Duodenal mucosa (tissue), 2 donors: Measurements from ENCODE around the gene SAC3D1.
A peak's percentile ranks its signal among the peaks of the same experiment; 100 is the strongest.

Experiments used
- H3K27ac ChIP-seq: one replicate; pipeline ENCODE4 v1.7.0; 2013; ENCODE audit warnings: low read depth, low read length
- H3K27me3 ChIP-seq, 2 donors: one replicate each; pipeline ENCODE4 v1.7.0; 2013; ENCODE audit warnings: low read length in 2 of 2, control low read depth in 1 of 2; ENCODE audit not compliant: insufficient read depth in 2 of 2, control insufficient read depth in 1 of 2
- H3K36me3 ChIP-seq, 2 donors: one replicate each; pipeline ENCODE4 v1.7.0; 2013; ENCODE audit warnings: low read length in 2 of 2, control low read depth in 1 of 2; ENCODE audit not compliant: insufficient read depth in 2 of 2, control insufficient read depth in 1 of 2
- H3K4me1 ChIP-seq, 2 donors: one replicate each; pipeline ENCODE4 v1.7.0; 2013; ENCODE audit warnings: low read length in 2 of 2, control low read depth in 1 of 2; ENCODE audit not compliant: insufficient read depth in 2 of 2, control insufficient read depth in 1 of 2
- H3K4me3 ChIP-seq, 2 donors: one replicate each; pipeline ENCODE4 v1.7.0; 2013; ENCODE audit warnings: low read length in 2 of 2, low read depth in 1 of 2
- H3K9ac ChIP-seq, 2 donors: one replicate each; pipeline ENCODE4 v1.7.0; 2013; ENCODE audit warnings: low read length in 2 of 2, low read depth in 1 of 2
- H3K9me3 ChIP-seq, 2 donors: one replicate each; pipeline ENCODE4 v1.7.0; 2013; ENCODE audit warnings: low read length in 2 of 2, control low read depth in 1 of 2; ENCODE audit not compliant: control insufficient read depth in 1 of 2

SAC3D1 gene

GRCh38 chr11:65043881-65044501 lies 3.0 kb downstream of the SAC3D1 start:
- Histone ChIP-seq H3K27me3 (no peaks in the 10 kb centered on the region), H3K9ac (no peak overlapping the region), H3K27ac (no peak overlapping the region), H3K4me3 (no peak overlapping the region), H3K36me3 (peaks cover 9 to 21% of the 10 kb centered on the region in 2 donors), H3K9me3 (no peaks in the 10 kb centered on the region), H3K4me1 (peaks cover 16 to 32% of the 10 kb centered on the region in 2 donors)

- Histone ChIP-seq H3K4me3 (no peak overlapping the region), H3K27ac (no peak overlapping the region), H3K4me1 (peaks cover 16 to 32% of the 10 kb centered on the region in 2 donors), H3K9me3 (no peaks in the 10 kb centered on the region), H3K36me3 (peaks cover 9 to 21% of the 10 kb centered on the region in 2 donors), H3K27me3 (no peaks in the 10 kb centered on the region), H3K9ac (no peak overlapping the region)
Observed at GRCh38 chr11:65045061-65045460, 4.1 kb downstream of the SAC3D1 start.

DNA sequence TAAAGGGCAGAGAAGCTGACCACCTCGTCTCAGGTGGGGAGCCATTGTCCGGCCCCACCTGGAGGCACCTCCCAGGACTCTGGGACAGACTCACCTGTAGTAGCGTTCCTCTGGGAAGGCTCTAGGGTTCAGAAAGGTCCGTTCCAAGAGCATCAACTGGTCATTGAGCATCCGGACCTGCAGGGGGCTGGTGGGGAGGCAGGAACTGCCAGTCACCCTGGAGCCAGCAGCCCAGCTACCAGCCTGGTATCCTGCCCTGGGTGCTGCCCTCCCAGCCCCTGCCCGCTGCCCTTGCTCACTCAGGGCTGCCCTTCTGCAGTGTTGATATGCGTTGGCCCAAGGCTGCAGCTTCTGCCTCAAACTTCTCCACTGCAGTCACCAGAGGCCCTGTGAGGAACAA lies 4.7 kb downstream of the SAC3D1 start:
- no peaks in the 10 kb centered on the region for H3K27me3 ChIP-seq
- no peaks in the 10 kb centered on the region for H3K9me3 ChIP-seq
- no peak overlapping the region for H3K27ac ChIP-seq
- no peak overlapping the region for H3K9ac ChIP-seq
- peaks cover 11 to 32% of the 10 kb centered on the region in 2 donors for H3K4me1 ChIP-seq
- no peak overlapping the region for H3K4me3 ChIP-seq
- peaks cover 9 to 21% of the 10 kb centered on the region in 2 donors for H3K36me3 ChIP-seq

DNA sequence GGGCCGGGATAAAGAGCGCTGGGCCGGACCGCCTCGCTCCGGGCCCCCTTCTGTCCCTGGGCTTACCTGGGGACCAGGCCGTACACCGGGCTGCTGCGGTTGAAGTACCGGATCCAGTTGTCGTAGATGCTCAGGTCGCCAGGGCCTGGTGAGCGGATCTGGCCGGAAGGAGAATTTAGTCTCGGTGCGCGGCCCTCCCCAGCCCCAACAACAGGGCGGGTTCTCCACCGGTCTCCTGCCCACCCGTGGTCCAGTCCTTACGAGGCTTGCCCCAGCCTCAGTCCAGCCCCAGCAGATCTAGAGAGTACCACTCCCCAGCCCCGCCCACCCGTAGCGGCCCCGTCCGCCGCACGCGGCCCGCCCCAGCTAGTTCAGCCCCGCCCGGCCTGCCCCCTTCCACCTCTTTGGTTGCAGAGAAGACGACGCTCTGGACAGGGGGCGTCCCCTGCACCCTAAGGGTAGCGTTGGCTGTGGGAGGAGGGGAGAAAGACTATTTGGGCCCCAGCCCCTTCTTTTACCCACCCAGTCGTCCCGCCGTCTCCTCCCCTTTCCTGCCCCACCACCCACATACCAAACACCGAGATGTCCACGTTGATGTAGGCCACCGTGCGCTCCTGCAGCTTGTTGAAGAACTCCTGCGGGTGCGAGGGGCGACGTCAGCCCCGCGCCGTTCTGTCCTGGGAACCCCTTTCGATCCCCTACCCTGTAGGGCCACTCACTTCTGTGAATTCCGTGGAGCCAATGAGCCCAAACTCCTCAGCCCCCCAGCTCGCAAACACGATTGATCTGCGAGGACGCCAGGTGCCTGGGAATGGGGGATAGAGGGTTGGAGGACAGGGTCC lies 6.8 kb downstream of the SAC3D1 start:
- H3K9ac ChIP-seq, result peak overlapping the region; percentile 37 to 63

DNA sequence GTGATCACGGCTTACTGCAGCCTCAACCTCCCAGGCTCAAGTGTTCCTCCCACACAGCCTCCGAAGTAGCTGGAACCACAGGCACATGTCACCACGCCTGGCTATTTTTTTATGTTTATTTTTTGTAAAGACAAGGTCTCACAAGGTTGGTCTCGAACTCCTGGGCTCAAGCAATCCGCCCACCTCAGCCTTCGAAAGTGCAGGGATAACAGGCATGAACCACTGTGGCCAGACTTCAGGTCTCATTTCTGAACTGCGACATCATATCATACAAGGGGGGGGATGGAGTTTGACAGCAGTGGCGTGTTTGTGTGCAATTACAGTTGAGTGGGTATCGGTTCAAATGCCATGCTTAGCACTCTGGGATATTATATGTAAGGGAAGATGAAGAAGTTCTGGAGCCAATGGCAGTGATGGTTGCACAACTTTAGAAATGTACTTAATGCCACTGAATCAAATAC lies 10.4 kb downstream of the SAC3D1 start:
- no peak overlapping the region for H3K4me3 ChIP-seq
- peaks cover 15 to 24% of the 10 kb centered on the region in 2 donors for H3K4me1 ChIP-seq
- no peak overlapping the region for H3K27ac ChIP-seq
- H3K36me3 ChIP-seq, result no peaks in the 10 kb centered on the region
- H3K27me3 ChIP-seq, result no peaks in the 10 kb centered on the region
- H3K9me3 ChIP-seq, result no peaks in the 10 kb centered on the region
- H3K9ac ChIP-seq, result no peak overlapping the region

More for the DNA sequence above, 6.8 kb downstream of the SAC3D1 start:
- peaks cover 9 to 21% of the 10 kb centered on the region in 2 donors for H3K36me3 ChIP-seq
- H3K27me3 ChIP-seq, result no peaks in the 10 kb centered on the region
- H3K9me3 ChIP-seq, result no peaks in the 10 kb centered on the region
- no peak overlapping the region for H3K27ac ChIP-seq
- peak overlapping the region; percentile 58 to 61 for H3K4me3 ChIP-seq
- peaks cover 8 to 27% of the 10 kb centered on the region in 2 donors for H3K4me1 ChIP-seq

DNA sequence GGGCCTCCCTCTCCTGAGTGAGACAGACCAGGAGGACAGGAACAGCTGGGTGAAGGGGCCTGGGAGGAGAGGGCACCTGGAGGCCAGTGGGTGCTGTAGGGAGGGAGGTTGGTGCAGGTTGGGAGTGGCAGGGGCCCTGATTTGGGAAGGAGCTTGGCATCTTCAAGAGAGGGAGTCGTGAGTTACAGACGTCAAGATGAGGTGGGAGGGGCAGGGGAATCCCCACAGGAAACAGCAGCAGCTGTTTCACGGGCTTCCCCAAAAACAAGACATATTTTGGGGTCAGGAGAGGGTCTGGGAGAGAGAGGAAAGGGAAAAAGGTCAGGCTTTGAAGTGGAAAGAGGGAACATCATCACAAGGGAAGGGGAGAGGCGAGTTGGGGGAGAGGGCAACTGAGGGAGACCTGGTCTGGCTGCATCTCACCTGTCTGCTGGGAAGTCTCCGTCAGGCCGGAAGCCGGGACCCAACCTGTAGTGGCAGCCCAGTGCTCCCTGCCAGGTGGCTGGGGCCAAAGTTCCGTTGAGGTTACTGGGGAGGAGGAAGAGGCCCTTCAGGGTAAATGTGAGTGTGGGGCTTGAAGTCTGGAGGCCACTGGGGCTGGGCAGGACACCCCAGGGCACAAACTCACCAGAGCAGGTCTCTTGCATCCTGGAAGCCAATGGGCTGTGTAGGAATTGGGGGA lies 13.0 kb downstream of the SAC3D1 start:
- Histone ChIP-seq H3K4me1 (peaks cover 24 to 25% of the 10 kb centered on the region in 2 donors), H3K36me3 (no peaks in the 10 kb centered on the region), H3K27me3 (no peaks in the 10 kb centered on the region), H3K27ac (no peak overlapping the region), H3K9ac (no peak overlapping the region), H3K4me3 (peak overlapping the region in 1 of 2 donors; percentile 24), H3K9me3 (no peaks in the 10 kb centered on the region)

DNA sequence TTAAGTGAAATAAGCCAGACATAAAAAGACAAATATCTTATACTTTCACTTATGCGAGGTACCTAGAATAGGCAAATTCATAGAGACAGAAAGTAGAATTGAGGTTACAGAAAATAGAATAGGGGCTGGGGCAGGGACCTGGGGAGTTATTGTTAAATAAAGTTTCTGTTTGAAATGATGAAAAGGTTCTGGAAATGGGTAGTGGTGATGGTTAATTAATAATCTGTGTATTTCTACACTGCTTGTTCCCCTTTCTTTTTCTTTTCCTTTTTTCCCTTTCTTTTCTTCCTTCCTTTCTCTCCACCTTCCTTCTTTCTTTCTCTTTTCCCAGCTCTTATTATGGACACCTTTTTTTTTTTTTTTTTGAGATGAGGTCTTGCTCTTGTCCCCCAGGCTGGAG lies 14.5 kb downstream of the SAC3D1 start:
- Histone ChIP-seq H3K27me3 (no peaks in the 10 kb centered on the region), H3K36me3 (no peaks in the 10 kb centered on the region), H3K4me3 (no peak overlapping the region), H3K9ac (no peak overlapping the region), H3K9me3 (no peaks in the 10 kb centered on the region), H3K4me1 (peaks cover 35 to 40% of the 10 kb centered on the region in 2 donors), H3K27ac (peak overlapping the region; percentile 14)

GRCh38 chr11:65056999-65057398 lies 16.0 kb downstream of the SAC3D1 start:
- Histone ChIP-seq H3K36me3 (no peaks in the 10 kb centered on the region), H3K9ac (no peak overlapping the region), H3K27ac (no peak overlapping the region), H3K9me3 (no peaks in the 10 kb centered on the region), H3K4me3 (no peak overlapping the region), H3K27me3 (no peaks in the 10 kb centered on the region), H3K4me1 (peaks cover 36 to 41% of the 10 kb centered on the region in 2 donors)

DNA sequence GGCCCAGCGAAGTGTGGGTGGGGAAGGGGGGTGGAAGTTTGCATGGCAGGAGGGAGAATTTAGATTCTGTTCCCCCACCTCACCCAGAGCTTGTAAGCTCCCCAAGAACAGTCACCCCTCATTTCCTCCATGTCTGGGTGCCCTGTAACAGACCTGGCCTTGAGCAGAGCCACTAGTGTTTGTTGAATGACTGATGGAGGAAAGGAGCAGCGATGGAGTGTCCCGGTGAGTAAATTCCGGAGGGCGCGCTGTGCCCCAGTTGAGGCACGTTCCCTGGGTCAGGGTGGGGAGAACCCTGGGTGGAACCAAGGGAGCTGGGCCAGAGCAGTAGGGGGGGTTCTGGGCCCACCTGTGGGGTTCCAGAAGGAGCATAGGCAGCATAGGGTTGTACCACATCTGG lies 16.5 kb downstream of the SAC3D1 start:
- H3K27me3 ChIP-seq, result no peaks in the 10 kb centered on the region
- H3K4me3 ChIP-seq, result peak overlapping the region; percentile 16 to 37
- H3K4me1 ChIP-seq, result peaks cover 36 to 41% of the 10 kb centered on the region in 2 donors
- H3K27ac ChIP-seq, result no peak overlapping the region
- no peaks in the 10 kb centered on the region for H3K36me3 ChIP-seq
- no peak overlapping the region for H3K9ac ChIP-seq
- H3K9me3 ChIP-seq, result no peaks in the 10 kb centered on the region

DNA sequence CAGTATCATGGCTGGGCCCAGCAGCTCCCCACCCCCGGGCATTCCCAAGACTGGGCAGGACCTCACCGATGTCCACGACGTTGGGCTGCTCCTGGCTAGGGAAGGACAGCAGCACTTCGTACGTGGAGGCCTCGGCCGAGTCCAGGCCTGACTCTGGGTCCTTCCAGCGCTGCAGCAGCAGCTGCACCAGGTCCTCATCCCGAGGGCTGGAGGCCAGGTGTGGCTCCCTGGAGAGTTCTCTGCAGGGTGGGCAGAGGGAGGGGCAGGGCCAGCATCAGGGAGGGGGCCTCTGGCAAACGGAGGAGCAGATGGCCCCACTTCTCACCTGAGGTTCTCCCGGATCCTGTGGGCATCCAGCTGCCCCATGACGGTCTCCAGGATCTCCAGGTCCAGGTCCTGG lies 17.0 kb downstream of the SAC3D1 start:
- no peak overlapping the region for H3K9ac ChIP-seq
- peaks cover 36 to 41% of the 10 kb centered on the region in 2 donors for H3K4me1 ChIP-seq
- H3K4me3 ChIP-seq, result peak overlapping the region; percentile 28 to 37
- H3K9me3 ChIP-seq, result no peaks in the 10 kb centered on the region
- H3K27me3 ChIP-seq, result no peaks in the 10 kb centered on the region
- no peaks in the 10 kb centered on the region for H3K36me3 ChIP-seq
- H3K27ac ChIP-seq, result no peak overlapping the region
